Activated CD4-positive, alpha-beta T cell treated with anti-CD3 and anti-CD28 coated beads, Interleukin-2, amount 50 U/mL, for 4 hours (primary cell): ENCODE results near the gene RPLP1.
A peak's percentile ranks its signal among the peaks of the same experiment; 100 is the strongest.

ENCODE experiments used
- DNase-seq, 2 experiments: peaks; one replicate each; pipeline ENCODE4 v3.0.0-alpha.2; 2020

Gene RPLP1

DNA sequence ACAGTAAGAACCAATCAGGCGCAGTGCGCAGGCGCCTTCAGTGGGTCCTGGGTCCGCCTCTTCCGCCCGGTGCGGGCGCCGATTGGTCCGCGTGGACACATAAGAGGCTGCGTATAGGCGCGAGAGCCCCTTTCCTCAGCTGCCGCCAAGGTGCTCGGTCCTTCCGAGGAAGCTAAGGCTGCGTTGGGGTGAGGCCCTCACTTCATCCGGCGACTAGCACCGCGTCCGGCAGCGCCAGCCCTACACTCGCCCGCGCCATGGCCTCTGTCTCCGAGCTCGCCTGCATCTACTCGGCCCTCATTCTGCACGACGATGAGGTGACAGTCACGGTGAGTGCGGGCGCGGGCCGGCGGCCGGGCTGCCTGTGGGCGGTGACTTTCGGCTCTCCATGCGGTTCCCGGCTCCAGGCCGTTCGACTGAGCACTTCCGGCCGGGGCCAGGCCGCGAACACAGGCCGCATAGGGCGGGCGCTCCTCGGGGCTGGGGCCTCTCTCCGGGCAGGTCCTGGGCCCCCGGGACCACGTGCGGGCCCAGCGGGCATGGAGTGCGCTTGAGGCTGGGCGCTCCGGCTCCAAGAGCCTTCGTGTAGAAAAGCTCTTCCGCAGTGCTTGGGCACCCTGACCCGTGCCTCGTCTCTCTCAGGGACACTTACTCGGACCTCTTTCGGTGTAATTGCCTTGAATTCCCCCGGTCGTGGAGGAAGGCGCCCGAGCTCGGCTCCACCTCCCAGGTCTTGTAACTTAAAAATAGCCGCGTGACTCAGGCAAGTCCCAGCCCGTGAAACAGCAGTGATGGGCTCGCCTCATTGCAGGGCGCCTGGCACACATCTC, at the start of gene RPLP1:
Gene RPLP1 (plus strand): TSS at position 127 of the 830 bp plus-strand sequence. CDS start 131 bp downstream, at position 258.
- DNase-seq, result peak; percentile 93 to 95

DNA sequence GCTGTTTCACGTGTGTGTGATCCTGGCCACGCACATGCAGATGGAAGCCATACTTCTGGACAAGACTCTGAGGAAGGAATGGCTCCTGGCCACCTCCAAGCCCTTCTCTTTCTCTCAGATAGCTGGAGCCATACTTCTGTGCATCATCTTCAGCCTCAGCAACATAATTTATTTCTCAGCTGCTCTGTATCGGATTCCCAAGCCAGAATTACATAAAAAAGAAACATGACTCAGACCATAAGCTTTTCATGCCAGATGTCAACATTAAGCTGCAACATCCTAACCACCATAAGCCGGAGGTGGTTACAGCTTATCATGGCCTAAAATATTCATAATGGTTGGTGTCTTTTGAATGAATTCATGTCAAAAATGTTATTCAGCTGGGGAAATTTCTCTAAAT, 49.0 kb upstream of the RPLP1 start:
- no peak for DNase-seq

DNA sequence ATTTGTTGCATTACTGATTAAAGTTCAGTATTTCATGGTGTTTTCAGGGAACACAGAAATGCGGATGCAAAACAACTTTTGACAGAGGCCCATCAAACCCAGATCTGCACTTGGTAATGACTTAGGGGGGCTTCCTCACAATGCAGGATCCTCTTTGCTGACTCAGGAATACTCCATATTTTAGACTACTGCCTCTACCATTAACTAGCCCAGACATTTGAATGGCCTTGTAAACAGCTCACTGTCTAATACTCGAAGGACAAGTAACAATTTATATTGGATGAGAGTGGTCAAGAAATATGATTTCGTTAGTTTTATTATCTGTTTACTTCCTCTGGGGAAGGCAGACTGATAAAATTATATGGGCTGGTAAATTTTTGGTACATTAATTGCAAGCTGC, 47.5 kb upstream of the RPLP1 start:
- no peak for DNase-seq

DNA sequence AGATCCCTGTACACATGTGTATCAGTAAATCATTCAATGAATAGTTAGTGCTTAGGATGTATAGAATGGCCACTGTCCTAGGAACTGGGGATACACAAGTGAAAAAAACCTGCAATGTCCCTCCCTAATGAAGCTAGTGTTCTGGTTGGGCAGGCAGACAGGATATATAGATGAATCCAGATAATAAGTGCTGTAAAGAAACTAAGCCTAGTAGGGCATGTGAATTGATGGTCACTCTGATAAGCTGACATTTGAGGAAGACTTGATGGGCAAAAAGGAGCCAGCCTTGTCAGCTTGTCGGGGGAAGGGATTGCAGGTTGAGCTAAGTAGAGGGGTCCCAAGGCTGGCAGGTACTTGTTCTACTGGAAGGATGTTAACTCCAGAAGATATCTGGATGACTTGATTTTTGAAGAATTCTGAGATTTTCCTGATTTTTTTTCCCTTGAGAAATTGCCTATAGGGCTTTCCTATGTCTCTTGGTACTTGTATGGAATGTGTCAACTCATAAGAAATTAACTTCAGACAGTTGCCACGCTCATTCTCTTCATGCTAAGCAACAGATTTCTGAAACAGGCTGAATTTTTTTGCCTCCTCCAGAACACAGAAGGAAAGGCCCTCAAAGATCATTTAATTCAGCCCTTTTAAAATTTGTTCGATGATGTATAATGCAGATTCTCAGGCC, 44.8 kb upstream of the RPLP1 start:
- no peak for DNase-seq

DNA sequence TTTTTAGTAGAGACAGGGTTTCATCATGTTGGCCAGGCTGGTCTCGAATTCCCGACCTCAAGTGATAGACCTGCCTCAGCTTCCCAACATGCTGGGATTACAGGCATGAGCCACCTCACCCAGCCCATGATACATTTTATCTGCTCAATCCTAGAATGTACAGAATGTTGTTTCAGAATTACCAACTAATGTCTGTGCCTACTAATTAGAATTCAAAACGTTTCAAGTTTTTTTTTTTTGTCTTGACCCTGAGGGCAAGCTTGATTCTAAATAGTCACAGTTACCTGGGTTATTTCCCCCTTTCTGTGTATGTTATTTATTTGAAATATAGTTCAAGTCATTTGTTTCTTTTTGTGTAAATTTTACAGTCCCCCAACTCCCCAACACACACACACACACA, 43.8 kb upstream of the RPLP1 start:
- DNase-seq, result no peak

DNA sequence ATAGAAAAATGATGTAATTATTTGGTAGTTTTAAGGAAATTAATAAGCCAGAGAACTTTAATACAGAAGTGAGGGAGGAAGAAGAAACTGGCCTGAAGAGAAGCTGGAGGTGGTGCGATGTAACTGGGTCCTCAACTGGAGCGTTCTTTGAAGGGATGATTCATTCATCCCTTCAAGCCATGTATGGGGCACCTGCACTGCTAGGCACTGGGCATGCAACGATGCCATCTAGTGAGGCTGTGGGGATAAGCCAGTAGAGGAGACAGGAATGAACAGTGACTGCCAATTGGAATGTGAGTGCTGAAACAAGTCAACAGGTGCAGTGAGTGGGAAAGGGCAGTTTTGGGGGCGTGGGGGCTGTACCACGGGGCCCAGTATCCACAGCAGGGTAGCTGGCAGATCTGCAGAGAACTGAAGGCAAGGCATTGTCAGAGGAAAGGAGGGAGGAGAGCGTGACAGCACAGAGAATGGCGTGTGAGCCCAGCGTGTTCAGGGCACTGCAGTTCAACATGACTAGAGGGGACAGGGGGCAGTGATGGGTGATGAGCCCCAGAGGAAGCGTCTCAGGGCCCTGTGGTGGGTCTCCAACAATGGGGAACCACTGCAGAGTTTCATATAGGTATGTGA, 42.3 kb upstream of the RPLP1 start:
- peak; percentile 12 to 21 for DNase-seq

DNA sequence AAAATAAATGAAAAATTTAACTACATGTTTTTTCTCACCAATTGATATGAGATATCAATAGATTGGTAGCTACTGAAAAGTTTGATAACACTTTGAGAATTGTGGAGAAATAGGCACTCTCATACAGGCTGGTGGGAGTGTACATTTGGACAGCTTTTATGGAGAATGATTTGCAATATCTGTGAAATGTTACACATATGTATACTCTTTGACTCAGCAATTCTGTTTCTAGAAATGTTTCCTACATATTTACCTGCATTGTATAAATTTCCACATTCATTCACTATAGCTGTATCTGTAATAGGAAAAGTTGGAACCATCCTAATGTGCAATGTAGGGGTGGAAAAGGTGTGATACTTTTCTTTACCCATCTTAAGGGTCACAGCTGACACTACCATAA, 40.3 kb upstream of the RPLP1 start:
- no peak for DNase-seq

DNA sequence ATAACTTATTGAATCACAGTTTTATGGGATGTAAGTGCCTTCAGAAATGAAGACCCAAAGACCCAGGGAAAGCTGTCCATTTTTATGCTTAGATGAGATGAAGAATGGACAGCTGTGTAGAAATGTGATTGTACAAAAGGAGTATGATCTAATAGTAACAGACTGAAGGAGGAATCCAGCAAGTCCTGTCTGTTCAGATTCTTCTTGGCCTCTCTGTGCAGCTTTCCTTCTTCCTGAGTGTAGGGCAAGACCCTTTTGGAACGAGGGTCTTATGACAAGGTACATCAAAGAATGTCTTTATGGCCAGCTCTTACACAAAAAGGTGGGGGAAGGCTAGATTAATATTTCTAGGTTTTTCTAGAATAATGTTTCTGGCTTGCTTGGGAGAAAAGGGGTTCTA, 39.9 kb upstream of the RPLP1 start:
- DNase-seq, result no peak

DNA sequence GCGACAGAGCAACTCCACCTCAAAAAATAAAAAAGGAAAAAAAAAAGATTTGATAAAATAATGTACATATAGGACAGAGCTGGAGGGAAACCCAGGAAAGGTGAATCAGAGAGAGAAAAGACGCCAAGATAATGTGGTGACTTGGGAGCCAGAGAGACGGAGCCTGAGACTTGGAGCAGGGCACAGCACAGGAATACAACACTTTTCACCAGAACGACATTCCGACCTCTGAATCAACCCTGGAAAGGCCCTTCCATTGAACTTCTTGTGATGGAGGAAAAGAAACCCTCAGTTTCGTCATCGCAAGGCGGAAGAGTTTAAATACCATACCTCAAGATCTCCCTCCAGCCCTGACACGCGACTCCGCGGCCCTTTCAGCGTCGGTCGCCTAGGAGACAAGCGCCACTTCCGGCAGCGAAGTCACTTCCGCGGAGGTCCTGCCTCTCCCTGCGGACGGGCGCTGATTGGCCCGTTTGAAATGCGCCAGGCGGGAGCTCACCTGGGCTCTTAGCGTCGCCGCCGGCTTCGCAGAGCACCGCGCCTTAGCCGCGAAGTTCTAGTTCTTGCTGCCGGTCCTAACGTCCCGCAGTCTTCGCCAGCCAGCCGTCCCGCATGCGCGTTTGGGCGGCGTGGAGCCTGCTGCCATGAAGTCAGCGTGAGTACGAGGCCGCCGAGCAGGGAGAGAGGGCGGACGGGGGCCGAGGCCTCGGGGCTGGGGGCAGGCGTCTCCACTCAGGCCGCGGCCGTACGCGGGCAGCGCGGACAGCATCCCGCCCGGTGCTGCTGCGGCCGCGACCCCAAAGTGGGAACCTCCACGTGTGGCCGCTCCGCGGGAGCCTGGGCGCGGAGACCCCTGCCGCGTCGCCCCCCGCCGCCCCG, 38.6 kb upstream of the RPLP1 start, which contains the start of gene KIF23:
Gene KIF23 (plus strand): TSS at position 528 of the 879 bp plus-strand sequence. CDS start 117 bp downstream, at position 645.
- peak; percentile 93 to 94 for DNase-seq

DNA sequence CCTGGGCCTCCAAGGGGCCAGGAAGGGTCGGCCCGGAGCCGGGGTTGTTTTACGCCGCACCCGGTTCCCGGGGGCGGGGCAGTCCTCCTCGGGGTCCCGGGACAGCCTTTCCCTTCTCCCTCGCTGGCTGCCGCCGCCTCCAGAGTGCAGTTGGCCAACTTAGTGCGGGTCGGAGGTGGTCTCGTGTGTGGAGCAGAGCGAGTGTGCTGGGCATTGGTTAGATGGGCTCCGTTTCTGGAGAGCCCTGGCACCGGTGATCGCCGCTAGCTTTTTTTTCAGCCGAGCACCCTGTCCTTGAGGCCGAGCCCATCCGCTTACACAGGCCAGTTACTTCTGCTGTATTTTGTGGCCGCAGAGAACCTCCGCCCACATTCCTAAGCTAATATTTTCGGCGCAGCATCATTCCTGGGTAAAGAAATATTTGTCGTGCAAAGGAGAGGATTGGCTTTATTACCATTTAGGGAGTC, 37.9 kb upstream of the RPLP1 start:
- DNase-seq, result no peak

DNA sequence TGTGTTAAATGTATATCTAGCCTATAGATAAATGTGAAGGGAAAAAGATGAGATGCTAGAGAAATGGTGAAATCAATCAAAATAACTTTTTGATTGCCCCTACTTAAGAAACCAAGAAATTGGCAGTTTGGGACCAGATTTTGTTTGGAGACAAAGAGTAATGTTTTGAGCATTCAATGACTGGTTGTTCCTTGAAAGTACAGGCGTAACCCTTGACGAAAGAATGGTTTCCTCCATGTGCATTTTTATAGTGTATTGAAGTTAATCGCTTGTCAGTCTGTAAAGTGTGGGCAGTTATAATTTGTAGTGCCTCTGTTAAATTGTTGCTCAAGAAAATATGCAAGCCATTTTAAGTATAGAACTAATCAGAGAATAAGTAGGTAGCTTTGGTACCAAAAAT, 37.2 kb upstream of the RPLP1 start:
- DNase-seq, result no peak

DNA sequence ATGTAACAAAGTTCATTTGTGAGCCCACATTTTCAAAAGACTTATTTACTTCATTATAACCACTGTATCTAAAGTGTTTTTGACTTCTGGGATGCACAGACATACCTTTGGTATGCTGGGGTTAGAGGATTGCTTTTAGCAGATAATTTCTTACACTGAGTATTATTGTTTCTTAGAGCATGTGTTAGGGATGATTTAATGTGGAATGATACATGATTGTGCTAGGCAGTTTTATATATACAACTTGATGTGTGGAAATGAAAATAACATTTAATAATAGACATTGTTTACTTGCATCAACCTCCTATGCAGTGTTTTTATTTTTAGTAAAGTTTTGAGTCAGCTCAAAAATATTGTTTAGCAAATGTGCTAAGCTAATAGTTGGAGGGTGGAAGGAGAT, 35.0 kb upstream of the RPLP1 start:
- DNase-seq, result no peak

DNA sequence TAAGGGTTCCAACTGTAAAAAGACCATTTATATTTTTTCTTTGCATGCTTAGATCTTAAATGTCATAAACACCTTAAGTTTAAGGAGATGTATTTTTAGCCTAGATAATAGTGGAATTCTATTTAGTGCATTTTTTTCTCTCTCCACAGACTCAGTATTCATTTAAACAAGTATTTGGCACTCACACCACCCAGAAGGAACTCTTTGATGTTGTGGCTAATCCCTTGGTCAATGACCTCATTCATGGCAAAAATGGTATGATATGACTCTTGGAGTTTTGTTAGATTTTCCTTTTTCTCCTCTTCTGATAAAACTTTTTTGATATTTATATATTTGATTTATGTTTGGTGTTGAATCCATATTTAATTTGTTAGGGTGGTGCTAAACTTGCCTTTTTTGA, 31.1 kb upstream of the RPLP1 start:
- DNase-seq, result no peak

DNA sequence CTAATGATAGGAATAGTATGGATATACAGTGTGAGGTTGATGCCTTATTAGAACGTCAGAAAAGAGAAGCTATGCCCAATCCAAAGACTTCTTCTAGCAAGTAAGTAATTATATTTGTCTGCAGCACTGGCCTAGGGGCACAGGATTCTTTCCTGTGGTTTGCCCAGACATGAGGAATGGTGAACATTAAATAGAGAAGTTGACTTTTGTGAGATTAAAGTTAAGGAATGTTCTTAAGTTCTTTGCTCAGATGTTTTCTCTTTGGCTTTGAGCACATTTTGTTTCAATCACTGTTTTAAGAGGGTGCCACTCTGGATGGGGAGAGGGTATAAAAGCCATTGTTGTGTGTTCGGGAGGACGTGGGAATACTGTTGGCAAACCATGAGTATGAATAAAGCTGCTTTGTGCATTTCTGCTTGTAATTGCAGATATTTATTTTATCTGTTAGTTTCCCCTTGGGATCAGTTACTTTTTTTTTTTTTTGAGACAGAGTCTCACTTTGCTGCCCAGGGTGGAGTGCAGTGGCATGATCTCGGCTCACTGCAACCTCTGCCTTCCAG, 30.2 kb upstream of the RPLP1 start:
- DNase-seq, result no peak

DNA sequence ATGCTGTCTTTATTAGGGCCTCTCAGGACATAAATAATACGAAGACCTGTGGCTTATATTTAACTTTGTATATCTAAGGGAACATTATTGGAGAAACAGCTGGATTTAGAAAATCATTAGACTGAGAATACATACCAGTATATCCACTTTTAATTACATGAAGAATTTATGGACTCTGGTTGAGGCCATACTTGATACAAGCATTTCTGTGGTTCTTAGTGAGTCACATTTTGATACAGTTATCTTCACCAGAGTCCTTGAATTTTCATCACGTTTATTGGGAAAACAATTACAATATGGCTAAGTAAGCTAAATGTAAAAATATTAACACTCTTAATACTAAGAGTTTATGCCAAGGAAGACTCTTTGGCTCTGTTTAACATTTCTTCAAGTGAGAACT, 28.6 kb upstream of the RPLP1 start:
- no peak for DNase-seq

DNA sequence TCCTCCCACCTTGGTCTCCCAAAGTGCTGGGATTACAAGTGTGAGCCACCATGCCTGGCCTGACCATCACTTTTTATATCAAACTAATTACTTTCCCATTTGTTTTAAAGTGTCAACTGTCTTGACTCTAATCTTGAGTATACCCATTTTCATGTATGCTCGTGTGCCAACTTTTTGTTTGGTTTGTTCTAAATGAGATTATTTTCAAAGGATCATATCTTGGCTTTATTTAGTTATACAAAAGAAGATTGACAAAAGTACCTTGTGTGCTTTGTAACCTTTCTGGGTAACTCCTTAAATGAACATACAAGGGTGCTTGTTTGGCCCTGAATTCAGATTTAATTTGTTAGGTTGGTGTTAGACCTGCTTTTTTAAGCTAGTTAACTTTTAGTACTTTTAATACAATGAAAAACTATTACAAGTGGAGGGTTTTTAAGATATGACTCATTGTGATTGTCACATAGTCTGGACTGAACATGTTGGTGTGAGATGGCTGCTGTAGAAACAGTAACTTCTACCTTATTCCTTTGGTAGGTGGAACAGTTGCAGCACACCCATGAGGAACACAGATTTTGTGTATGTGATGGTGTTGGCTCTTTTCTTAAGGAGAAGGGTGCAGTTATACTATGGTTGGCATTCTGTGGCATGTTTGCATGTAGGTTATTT, 27.7 kb upstream of the RPLP1 start:
- no peak for DNase-seq

DNA sequence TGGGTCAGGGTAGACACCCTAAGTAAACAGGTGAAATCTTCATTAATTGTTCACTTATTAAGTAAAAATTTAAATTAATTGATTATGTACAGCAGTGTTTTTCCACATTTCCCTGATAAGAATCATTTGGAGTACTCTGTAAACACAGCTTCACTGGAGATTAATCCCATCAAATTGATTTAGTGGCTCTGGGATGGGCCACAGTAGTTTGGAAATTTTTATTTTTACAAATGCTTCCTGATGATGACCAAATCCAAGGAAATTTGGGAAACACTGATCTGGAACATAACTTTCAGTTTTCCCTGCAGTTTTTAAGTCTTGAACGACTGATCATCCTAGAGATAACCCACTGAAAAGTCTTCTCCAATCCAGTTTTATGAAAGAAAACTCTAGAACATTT, 18.8 kb upstream of the RPLP1 start:
- no peak for DNase-seq

DNA sequence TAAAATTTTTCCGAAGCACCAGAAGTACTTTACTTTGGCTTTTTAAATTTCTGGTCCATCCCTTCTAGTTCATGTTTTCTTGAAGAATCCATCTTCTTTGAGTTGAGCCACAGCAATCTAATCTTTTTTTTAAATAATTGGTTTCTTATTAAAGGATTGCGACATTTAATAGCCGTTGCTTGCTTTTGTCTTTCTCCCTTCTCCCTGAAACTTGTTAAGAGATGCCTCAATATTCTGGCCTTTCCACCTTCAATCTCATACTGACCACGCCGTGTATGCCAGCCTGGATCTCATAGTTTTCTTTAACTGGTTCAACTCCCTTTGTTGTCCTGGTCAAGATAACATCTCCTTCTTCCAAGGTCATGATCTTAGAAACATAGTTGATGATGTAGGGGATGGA, 18.4 kb upstream of the RPLP1 start:
- no peak for DNase-seq

DNA sequence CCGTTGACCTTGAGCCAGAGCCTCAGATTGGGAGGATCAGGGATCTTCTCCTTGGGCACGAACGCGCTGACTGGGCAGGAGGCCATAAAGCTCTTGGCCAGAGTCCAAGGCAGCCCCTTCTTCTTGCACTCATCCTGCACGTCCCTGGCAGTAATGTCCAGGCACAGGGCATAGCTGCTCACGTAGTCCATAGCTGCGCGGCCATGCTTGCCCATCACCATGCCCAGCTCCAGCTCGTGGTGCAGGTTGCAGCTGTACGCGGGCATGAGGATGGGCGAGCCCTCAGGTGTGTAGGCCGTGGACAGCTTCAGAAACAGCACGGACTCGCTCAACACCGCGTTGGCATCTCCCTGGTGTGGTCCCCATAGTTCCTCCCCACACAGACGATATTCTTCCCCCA, 17.9 kb upstream of the RPLP1 start:
- DNase-seq, result no peak

DNA sequence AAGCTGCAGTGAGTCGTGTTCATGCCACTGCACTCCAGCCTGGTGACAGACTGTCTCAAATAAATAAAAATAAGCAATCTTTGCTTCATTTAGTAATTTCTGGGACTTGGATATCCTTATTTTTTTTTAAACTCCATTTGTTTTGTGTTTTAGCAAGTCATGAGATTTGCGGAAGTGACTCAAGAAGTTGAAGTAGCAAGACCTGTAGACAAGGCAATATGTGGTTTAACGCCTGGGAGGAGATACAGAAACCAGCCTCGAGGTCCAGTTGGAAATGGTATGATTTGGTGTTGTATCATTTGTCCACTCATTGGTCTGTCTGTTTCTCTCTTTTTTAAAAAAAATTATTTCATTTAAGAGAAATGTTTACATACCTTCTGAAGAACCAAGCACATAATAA, 16.6 kb upstream of the RPLP1 start:
- DNase-seq, result no peak

DNA sequence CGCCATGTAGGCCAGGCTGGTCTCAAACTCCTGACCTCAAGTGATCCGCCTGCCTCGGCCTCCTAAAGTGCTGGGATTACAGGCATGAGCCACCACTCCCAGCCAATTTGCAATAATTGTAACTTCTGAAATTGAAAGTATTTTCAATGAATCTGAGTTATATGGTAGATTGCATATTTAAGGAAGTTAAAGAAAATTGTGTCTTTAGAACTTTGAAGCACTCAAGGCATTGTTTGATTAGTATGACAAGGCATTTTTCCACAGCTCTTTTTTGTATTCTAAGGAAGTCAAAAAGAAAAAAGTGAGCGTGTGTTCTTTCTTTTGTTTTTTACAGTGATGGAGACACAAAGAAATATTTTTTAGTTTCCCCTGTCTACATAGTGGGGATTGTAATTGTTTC, 15.7 kb upstream of the RPLP1 start:
- DNase-seq, result no peak

DNA sequence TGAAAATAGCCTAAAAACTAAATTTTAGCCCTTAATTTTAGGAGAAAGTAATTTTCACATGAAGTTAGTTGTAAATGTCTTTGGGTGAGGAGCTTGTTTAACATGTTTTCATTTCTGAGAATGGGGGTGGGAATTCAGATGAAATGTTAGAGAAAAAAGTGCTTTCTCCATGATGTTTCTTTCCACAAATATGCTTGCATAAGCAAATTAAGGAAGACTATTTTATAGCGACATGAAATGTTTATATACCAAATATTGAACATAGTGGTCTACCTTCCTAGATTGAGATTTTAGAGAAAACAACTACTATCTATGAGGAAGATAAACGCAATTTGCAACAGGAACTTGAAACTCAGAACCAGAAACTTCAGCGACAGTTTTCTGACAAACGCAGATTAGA, 13.0 kb upstream of the RPLP1 start:
- no peak for DNase-seq
